Breast epithelium (tissue), 3 donors: ENCODE data around the gene FIG4.

ENCODE experiments used
- POLR2A ChIP-seq: fragments of 450-650 bp; IDR thresholded peaks from one replicate; pipeline ENCODE4 v1.6.1; 2016; ENCODE audit warnings: antibody characterized with exemption, mild to moderate bottlenecking, moderate library complexity
- POLR2AphosphoS5 ChIP-seq, 3 donors: sonication (generic); formaldehyde crosslinking; IDR thresholded peaks; one replicate each; pipeline ENCODE4 v1.6.1; 2017; ENCODE audit warnings: antibody characterized with exemption in 3 of 3
- TF ChIP-seq, protein P1 (sequence below), 3 donors: fragments of 450-650 bp; IDR thresholded peaks; one replicate each; pipeline ENCODE4 v1.5.1; 2016 to 2017; ENCODE audit warnings: antibody characterized with exemption in 3 of 3, mild to moderate bottlenecking in 3 of 3, moderate library complexity in 3 of 3

DNA sequence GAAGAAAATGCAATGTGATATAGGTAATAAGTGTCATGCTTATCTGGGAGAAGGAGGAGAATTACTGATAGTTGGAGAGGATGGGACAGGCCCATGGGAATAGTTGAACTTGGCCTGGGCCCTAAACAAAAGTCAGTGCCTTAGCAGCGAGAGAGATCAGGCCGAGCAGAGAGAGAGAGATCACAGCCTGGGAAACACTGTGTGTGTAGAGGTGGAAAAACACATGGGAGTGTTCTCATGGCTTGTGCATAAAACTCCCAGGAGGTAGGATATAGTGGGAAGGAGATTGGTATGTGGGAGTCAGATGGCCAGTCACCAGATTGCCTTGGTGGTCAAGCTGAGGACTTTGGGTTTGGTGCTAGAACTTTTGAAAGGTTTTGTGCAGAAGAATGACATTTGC, 47.6 kb downstream of the FIG4 start:
- TF ChIP-seq, protein P1, sequence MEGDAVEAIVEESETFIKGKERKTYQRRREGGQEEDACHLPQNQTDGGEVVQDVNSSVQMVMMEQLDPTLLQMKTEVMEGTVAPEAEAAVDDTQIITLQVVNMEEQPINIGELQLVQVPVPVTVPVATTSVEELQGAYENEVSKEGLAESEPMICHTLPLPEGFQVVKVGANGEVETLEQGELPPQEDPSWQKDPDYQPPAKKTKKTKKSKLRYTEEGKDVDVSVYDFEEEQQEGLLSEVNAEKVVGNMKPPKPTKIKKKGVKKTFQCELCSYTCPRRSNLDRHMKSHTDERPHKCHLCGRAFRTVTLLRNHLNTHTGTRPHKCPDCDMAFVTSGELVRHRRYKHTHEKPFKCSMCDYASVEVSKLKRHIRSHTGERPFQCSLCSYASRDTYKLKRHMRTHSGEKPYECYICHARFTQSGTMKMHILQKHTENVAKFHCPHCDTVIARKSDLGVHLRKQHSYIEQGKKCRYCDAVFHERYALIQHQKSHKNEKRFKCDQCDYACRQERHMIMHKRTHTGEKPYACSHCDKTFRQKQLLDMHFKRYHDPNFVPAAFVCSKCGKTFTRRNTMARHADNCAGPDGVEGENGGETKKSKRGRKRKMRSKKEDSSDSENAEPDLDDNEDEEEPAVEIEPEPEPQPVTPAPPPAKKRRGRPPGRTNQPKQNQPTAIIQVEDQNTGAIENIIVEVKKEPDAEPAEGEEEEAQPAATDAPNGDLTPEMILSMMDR (IDR thresholded peaks at IDR 0.05), result no peak
- no peak for TF ChIP-seq POLR2AphosphoS5 (IDR thresholded peaks at IDR 0.05)
- TF ChIP-seq POLR2A, result no peak
